Endothelial cell of umbilical vein (primary cell): ENCODE results near the gene TP73.

ENCODE experiments used
- CTCF ChIP-seq, 2 donors: IDR thresholded peaks; 1 replicate in 1 of 2; 2 replicates in 1 of 2; pipeline ENCODE4 v1.5.1; 2011; ENCODE audit warnings: low read length in 2 of 2, mild to moderate bottlenecking in 2 of 2, moderate library complexity in 2 of 2, control low read depth in 1 of 2, inconsistent platforms in 1 of 2, low read depth in 1 of 2; ENCODE audit not compliant: insufficient read depth in 1 of 2; ENCODE audit errors: extremely low read depth in 1 of 2
- EZH2 ChIP-seq: IDR thresholded peaks from 2 replicates; pipeline ENCODE4 v1.6.1; 2012; ENCODE audit warnings: borderline replicate concordance, low read depth, mild to moderate bottlenecking, moderate library complexity, low read length, inconsistent platforms; ENCODE audit not compliant: severe bottlenecking
- POLR2AphosphoS5 ChIP-seq: IDR thresholded peaks from 2 replicates; pipeline ENCODE4 v1.6.1; 2012; ENCODE audit warnings: low read depth, mild to moderate bottlenecking, control low read depth, low read length, moderate library complexity; ENCODE audit not compliant: insufficient read depth

GRCh38 chr1:3730543-3731247 lies 78.4 kb downstream of the TP73 start:
- TF ChIP-seq CTCF (IDR thresholded peaks at IDR 0.05; ENCODE audit: extremely low read depth in 1 of 2, insufficient read depth in 1 of 2, low read depth in 1 of 2, low read length in 2 of 2), result no peak
- no peak for TF ChIP-seq EZH2
- TF ChIP-seq POLR2AphosphoS5, result no peak
